Measurements from ENCODE around the gene SDC3.

The SDC3 gene

DNA sequence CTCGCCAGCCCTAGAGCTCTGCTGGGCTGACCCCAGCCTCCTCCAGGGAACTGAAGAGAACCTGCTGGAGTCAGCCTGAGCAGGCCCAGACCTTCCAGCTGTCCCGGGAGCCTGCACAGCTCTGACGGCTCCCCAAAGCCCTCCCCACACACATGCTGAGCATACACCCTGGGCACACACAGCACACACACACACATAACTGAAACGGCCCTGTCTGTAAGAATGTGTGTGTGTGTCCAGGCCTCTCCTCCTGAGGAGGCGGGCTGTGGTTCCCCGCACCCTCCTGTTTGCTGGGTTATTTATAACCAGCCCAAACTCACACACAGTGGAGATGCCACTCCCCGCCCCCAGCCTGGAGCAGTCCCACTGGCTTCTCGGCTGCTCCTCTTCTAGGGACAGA lies 20.2 kb downstream of the SDC3 start:
- DNase-seq = no peak

DNA sequence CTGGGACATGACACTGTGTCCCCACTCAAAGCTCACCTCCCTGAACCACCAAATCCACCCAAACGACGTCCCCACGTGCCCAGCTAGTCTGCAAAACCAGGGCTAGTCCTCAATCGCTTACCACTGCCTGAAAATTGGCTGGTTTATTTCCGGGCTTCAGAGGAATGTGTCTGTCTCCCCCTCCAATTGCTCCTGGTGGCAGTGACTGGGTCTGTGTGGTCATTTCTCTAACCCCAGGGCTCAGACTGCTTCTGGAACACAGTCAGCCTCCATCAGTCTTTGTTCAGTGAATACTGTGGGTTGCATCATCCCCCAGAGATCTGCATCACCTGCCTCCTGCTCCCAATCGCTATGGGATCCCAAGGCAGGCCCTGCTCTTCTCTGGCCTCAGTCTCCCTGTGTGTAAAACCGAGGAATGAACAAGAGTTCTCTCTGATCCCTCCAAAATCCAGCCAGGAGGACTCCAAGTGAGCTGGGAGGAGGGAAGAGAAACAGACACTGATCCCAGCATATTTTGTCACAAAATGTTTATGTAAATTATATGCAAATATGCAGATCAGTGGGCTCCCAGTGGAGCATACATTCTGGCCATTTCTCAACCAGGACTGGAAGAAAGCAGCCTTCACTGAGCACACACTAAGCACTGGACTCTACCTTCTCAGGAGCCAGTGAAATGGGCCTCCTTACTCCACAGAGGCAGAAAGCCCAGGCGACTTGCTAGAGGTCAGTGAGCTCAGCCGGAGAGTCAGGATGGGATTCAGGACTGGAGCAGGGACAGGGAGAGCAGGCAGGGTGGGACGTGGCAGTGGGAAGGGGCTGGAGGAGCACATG lies 20.9 kb downstream of the SDC3 start:
- DNase-seq = no peak

GRCh38 chr1:30886710-30887428 lies 21.7 kb downstream of the SDC3 start:
- no peak for DNase-seq

DNA sequence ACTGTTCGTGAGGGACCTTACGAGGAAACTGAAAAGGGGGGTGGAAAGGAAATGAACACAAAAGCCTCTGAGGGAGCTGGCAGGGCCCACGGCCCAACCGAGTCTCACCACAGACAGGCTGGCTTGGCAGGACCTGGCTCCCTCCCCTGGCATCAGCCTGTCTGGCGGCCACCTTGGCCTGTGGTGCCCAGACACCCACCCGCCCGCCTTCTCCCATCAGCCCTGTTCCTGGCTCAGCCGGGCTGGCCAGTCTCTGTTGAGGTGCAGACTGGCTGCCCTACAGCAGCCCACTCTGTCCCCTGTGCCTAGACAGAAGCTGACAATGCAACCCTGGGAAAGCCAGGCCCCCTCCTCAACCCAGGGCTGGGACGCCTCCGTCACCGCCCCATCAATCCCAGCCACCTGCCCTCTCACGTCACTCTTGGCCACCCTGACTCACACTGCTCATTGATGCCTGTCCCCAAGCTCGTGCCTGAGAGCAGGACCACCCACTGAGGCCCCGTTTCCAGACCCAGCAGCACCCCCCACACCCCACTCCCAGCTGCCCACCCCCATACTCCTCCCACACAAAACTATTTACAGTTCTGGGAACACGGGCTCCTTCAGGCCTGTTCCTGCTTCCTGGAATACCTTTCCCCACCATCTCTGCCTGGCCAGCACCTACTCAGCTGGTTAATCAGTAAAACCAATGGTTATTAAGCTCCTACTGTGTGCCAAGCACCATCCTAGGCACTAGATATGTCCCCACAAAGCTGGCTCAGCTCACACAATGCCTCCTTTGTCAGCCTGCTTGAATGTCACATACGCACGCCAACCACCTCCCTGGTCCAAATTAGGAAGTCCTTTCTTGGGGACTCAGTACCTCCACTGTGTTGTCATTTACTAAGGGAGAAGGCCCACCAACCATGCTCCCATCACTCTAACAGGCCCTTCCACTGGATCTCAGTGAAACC lies 22.7 kb downstream of the SDC3 start:
- no peak for DNase-seq

GRCh38 chr1:30884723-30885122 lies 23.8 kb downstream of the SDC3 start:
- DNase-seq = no peak

- DNase-seq = no peak
These were observed 25.0 kb downstream of the SDC3 start for GRCh38 chr1:30883389-30884172.

DNA sequence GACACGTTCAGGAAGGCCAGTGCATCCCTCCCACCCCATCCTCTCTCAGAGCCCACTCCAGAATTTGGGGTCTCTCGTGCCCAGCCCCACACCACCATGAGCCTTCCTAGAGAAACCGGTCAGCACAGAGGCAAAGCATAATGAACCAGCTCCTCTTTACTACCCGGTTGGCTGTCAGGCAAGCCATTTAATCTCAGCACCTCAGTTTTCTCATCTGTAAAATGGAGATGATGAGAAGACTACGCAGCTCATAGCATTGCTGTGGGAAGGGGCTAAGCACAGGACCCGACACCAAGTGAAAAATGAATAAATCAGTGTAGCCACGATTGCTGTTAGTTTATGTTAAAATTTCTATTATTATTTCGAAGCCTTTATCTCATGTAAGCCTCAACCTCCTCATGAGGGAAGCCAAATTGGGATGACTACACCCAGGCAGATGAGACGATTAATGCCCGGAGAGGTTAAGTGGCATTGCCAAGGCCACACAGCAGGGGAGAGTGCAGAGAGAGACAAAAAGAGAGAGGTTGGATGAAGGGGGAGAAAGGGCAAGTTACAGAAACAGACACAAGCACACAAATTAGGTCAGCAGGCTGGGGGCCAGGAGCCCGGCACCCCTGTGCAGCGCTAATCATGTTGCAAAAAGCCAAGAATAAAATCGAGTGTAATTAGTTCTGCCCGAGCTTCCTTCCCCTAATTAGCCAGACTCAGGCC lies 25.7 kb downstream of the SDC3 start:
- DNase-seq = no peak

DNA sequence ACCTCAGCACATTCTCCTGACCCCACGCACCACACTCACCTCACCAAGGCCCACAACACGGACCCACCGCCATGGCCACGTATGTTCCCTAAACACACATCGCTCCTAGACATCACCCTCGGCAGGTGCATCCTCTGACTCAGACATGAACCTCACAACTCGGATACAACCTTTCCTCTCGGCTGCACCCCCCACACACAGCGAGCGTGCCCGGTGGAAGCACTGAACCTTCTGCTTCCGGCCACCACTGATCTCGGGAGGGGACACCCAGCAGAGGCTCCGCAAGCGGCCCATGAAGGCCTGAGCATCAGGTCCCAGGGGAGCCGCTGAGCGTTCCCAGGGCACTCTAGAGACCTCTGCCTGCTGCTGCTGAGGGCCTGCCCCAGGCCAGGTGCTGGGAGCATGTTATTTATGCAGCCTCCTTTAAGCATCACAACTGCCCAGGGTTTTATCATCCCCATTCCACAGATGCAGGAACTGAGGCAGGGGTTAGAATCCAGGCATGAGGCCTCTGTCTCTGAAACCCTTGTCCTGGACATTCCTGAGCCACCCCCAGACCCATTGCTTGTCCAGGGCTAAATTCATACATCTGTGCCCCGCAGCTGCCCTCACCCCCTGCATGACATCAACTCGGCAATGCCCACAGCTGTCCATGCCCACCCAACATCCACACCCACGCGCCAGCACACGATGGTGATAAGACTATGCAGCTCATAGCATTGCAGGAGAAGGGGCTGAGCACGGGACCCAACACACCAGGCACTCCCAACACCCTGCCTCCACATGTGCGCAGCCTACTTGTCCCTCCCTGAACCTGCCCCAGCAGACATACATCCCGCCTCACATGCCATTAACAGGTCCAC lies 27.0 kb downstream of the SDC3 start:
- DNase-seq = no peak

GRCh38 chr1:30880678-30881318 lies 27.8 kb downstream of the SDC3 start:
- no peak for DNase-seq

- no peak for DNase-seq
These were observed 28.4 kb downstream of the SDC3 start for GRCh38 chr1:30879940-30880677.

- no peak for DNase-seq
These were observed 29.3 kb downstream of the SDC3 start for GRCh38 chr1:30879126-30879786.

DNA sequence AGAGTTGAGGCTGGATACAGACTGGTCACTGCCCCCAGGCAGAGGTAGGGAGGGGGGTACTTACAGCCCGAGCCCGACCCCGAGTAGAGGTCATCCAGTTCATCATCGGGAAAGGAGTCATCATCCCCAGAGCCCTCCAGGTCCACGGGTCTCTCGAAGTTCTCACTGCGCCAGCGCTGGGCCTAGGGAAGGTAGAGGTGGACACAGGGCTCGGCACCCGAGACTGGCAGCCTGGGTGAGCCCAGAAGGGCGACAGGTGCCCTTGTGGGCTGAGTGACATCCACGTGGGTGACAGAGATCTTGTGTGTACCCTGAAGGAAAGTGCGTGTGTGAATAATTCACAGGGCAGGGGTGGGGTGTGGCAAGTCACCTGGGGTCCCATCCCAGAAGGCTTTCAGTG lies 30.0 kb downstream of the SDC3 start:
- no peak for DNase-seq

DNA sequence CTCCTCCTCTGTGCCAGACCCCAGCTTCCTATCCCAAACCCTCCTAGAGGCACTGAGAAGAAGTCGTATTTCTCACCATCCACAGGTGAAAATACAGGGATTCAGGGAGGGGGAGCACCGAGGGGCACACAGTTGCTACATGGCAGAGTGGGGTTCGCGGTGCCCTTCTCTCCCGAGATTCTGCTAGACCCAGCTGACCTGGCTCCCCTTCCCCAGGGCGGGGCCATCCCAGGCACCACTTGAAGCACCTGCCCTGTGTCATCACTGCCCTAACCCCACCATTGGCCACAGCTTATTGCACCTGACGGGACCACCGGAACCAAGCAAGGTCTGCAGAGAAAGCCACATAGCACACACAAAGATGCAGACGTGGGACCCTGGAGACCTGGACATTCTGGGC lies 30.5 kb downstream of the SDC3 start:
- DNase-seq = no peak

DNA sequence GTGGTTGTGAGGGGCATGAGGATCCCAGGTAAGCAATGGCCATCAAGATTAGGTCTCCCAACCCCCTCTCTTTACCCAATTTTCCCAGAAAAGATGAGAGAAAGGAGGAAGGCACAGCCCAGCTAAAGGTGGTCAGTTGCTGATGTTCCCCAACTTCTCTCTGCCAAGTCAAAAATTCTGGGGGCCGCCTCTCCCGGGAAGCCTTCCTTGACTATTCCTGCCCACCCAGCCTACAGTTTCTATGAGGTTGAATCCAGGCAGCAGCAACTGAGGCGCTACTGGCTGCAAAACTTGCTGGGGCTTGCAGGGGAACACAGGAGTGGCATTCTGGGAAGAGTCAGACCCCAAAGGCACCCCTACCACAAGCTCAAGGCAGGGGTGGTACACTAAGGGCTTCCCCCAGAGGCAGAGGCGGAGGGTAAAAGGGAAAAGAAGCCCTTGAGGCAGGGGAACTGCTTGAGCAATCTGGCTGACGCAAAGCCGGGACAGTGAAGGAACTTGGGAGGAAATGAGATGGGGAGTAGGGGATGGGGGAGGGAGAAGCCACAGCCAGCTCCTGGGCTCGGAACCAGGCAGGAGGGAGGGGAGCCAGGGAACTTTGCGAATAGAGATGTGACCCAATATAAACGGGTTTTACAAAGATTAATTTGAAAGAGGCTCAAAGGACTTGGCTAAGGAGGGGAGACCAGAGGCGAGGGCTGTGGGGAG lies 31.2 kb downstream of the SDC3 start:
- no peak for DNase-seq

GRCh38 chr1:30876451-30877204 lies 31.9 kb downstream of the SDC3 start:
- no peak for DNase-seq

GRCh38 chr1:30875916-30876315 lies 32.6 kb downstream of the SDC3 start:
- DNase-seq = no peak

GRCh38 chr1:30875197-30875596 lies 33.4 kb downstream of the SDC3 start:
- no peak for DNase-seq
